DMS114 treated with DMSO at 0.1 percent for 48 hours (cell line): Measurements from ENCODE around the gene KLK6.

Experiments
- DNase-seq: peaks from one replicate; lab custom pipeline; 2025; ENCODE audit not compliant: unreplicated experiment; lab: John Stamatoyannopoulos, UW

The KLK6 gene

DNA sequence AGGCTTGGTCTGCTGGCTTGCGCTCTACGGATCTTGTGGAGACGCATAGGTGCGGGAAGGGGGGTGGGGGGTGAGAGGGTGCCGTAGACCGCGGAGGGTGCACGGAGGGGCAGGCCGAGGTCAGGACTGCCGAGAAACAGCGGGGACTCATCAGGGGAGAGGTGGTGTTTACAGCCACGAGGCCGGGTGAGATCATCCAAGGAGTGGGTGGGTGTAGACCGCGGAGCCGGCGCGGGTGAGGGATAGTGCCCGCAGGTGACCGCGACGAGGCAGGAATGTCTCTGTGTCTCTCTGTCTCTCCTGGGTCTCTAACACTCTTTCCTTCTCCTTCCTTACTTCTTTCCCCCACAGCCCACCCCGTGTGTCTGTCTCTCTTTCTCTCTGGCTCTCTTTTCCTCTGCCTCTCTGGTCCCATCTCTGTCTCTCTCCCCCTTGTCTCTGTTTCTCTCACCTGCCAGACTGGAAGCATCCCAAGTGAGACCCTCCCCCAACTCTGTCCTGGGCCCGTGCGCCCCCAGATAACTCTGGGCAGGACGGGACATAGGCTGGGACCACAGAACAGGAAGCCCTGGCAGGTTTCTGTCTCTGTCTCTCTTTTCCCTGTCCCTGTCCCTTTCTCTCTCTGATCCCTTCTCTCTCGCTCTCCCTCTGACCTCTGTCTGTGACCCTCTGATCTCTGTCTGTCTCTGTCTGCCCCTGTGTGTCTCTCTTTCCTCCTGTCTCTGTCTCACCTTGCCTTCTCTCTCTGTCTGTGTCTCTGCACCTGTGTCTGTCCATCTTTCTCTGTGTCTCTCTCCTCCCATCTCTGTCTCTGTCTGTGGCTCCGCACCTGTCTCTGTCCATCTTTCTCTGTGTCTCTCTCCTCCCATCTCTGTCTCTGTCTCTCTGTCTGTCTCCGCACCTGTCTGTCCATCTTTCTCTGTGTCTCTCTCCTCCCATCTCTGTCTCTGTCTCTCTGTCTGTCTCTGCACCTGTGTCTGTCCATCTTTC is 56.4 kb downstream of the KLK6 start:
- DNase-seq = no peak

DNA sequence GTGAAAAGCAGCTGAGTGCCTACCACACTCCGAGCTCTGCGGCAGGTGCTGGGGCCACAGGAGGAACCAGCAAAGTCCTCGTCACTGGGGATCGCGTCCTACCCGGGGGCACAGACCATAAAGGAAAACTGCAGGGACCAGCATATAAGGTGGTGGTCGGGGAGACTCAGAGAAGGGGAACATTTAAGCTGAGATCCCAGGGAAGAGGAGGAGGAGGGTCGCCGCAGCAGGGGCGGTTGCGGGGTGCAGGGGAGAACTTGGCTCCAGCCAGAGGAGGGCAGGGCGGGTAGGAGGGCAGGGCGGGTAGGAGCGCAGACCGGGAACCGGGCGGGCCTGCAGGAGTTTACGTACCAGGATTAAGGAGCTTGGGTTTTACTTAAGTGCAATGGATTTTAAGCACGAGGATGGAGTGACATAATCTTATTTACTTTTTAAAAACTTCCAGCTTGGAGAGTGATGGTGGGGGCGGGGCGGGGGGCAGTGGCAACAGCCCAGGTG is 57.2 kb downstream of the KLK6 start:
- no peak for DNase-seq

DNA sequence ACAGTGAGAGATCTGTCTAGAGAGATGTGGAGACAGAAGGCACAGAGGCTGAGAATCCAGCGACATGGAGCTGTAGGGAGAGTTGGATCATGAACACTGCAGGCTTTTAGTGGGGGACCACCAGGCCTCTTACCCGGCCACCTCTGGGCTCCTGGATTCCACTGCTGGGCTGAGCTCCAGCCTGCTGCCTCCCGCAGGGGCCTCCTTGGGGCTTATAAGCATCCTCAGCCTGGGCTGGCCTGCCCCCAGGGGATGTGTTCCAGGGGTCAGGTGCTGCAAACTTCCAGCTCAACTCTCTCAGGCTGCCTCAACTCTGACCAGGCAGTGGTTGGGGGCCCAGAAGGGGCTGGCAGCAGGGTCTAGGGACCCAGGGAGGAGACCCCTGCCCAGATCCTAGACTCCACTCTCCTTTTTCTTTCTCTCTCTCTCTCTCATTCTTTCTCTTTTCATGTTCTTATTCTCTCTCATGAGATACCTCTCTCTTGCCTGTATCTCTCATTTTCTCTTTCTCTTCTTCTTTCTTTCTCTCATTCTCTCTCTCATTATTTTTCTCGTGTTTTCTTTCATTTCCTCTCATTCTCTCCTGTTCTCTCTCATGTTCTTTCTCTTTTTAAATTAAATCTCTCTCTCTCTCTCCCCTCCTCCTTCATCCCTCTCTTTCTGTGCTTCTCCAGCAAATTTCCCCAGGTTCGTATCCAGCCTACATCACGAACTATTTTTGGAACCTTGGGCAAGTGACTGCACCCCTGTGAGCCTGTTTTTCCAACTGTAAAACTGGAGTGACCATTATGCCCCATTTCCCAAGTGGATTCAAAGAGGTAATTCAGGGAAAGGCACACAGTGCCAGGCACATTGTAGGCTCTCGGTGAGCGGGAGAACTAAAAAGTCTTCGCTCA is 57.9 kb downstream of the KLK6 start, which contains the start of gene KLK4:
TSS of gene KLK4 (minus strand) at position 190 of the 896 bp plus-strand sequence. CDS start 657 bp downstream, outside the sequence.
- no peak for DNase-seq

DNA sequence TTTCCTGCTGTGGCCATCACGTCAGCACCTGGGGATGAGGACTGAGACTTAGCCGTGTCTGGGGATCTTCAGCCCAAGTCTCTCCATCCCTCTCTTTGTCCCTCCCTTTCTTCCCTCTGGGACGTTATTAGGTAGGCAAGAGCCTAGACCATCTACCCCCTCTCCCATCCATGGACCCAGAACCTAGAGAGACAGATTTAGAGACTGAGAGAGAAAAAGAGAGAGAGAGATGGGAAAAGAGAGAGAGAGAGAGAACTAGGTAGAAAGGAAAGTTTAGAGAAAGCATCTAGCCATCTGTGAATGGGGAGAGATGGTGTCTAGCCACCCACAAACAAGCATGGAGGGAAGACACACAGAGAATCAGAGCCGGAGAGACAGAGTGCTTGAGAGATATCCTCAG is 58.7 kb downstream of the KLK6 start:
- DNase-seq = no peak

DNA sequence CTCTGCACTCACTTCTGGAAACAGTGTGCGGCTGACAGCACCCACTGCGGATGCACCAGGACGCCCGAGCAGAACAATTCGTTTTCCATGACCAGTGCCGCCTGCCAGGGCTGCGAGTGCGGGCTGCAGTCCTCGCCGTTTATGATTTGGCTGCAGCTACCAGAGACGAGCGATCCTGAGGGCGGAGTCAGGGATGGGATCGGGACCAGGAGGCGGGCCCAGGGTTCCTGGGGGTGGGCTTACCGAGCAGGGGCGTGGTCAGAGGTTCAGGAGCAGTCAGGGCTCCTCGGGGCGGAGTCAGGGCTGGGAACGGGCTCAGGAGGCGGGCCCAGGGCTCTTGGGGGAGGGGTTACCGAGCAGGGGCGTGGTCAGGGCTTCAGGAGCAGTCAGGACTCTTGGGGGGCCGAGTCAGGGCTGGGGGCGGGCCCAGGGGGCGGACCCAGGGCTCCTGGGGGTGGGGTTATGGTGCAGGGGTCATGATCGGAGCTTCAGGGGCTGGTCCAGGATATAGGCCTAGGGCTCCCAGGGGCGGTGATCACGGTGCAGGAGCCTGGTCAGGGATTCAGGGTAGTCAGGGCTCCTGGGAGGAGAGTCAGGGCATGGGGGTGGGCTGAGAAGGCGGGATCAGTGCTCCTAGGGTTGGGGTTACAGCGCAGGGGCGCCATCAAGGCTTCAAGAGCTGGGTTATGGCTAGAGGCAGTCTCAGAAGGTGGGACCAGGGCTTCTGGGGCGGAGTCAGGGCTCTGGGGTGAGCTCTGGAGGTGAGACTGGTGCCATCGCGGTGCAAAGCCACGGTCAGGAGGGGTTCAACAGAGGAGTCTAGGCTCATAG is 59.9 kb downstream of the KLK6 start:
- no peak for DNase-seq
